Kidney epithelial cell (primary cell): Measurements from ENCODE around the gene UVSSA. TPM values are rescaled to one million over a fixed set of nuclear protein-coding genes. Genes with fewer than 3 reads are reported as not detected.

Experiments
- DNase-seq: peaks from one replicate; pipeline ENCODE4 v3.0.0-alpha.2; 2010; ENCODE audit warnings: low read depth
- H3K27me3 ChIP-seq: 2 replicates; pipeline ENCODE4 v1.6.0; 2011; ENCODE audit warnings: low read length; ENCODE audit not compliant: control insufficient read depth, insufficient read depth
- H3K36me3 ChIP-seq: 2 replicates; pipeline ENCODE4 v1.5.1; 2011; ENCODE audit warnings: low read length; ENCODE audit not compliant: control insufficient read depth, insufficient read depth
- H3K4me3 ChIP-seq: 2 replicates; pipeline ENCODE4 v1.5.1; 2011; ENCODE audit warnings: low read depth, mild to moderate bottlenecking, control low read depth, low read length
- CTCF ChIP-seq: IDR thresholded peaks from 2 replicates; pipeline ENCODE4 v1.5.1; 2011; ENCODE audit warnings: mild to moderate bottlenecking, moderate library complexity, low read length, control low read depth, inconsistent platforms; ENCODE audit not compliant: insufficient read depth, poor library complexity, severe bottlenecking
- total RNA-seq: library from RNA; depleted of rRNA; stranded (reverse); fragments of >200 nt; gene quantifications from 2 replicates; pipeline ENCODE4 v1.2.3, GENCODE V29; 2015

Gene UVSSA
- total RNA-seq, 1 donor from 2014 or later: 13.0 TPM

- TF ChIP-seq CTCF: no peak
- no peak for DNase-seq
- H3K36me3 ChIP-seq: peaks cover 4% of the 10 kb centered on the region
- no peak overlapping the region for H3K4me3 ChIP-seq
- H3K27me3 ChIP-seq: no peaks in the 10 kb centered on the region
These were observed 46.2 kb upstream of the UVSSA start for GRCh38 chr4:1300466-1301455.

GRCh38 chr4:1302159-1302558, 44.8 kb upstream of the UVSSA start:
- TF ChIP-seq CTCF: no peak
- no peaks in the 10 kb centered on the region for H3K27me3 ChIP-seq
- no peak overlapping the region for H3K4me3 ChIP-seq
- peaks cover 4% of the 10 kb centered on the region for H3K36me3 ChIP-seq
- no peak for DNase-seq

DNA sequence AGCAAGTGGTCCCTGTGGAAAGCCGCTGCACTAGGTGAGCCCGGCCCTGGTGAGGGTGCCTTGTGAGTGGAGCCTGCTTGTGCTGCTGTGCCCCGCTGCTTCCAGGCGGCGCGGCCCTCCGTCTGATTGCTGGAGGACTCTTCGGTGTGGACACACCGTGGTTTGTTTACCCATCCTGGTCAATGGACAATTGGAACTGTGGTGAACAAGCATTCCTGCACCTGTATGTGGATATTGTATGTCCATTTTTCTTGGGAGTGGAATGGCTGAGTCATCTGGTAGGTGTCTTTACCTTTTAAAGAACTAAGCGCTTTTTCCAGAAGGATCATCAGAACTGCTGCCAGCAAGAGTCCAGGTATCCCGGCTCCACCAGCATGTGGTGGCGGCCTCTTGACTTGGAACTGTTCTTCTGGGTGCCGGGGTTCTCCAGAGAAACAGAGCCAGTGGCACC, 41.7 kb upstream of the UVSSA start:
- peaks cover 3% of the 10 kb centered on the region for H3K36me3 ChIP-seq
- no peak for TF ChIP-seq CTCF
- no peak overlapping the region for H3K4me3 ChIP-seq
- no peak for DNase-seq
- no peaks in the 10 kb centered on the region for H3K27me3 ChIP-seq

DNA sequence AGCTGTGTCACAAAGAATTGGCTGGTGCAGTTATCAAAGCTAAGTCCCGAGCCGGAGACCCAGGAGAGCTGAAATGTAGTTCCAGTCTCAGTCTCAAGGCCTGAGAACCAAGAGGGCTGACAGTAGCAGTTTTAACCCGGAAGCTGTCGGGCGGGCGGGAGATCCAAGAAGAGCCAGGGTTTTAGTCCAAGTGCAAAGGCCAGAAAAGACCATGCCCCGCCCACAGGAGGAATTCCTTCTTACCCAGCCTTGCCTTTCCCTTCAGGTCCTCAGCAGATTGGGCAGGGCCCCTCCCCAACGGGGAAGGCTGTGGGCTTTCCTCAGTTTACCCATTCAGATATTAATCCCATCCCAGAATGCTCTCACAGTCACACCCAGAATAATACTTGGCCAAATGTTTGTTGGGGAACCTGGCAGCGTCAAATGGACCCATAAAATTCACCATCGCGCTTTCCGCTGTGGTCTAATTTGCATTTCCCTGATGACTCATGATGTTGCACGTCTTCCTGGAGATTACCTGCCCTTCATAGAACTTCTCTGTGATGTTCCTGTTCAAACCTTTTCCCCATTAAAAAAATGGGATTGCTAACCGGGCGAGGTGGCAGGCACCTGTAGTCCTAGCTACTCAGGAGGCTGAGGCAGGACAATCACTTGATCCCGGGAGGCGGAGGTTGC, 41.1 kb upstream of the UVSSA start:
- no peak for TF ChIP-seq CTCF
- Histone ChIP-seq H3K4me3 (no peak overlapping the region), H3K27me3 (no peaks in the 10 kb centered on the region), H3K36me3 (peaks cover 3% of the 10 kb centered on the region)
- no peak for DNase-seq

DNA sequence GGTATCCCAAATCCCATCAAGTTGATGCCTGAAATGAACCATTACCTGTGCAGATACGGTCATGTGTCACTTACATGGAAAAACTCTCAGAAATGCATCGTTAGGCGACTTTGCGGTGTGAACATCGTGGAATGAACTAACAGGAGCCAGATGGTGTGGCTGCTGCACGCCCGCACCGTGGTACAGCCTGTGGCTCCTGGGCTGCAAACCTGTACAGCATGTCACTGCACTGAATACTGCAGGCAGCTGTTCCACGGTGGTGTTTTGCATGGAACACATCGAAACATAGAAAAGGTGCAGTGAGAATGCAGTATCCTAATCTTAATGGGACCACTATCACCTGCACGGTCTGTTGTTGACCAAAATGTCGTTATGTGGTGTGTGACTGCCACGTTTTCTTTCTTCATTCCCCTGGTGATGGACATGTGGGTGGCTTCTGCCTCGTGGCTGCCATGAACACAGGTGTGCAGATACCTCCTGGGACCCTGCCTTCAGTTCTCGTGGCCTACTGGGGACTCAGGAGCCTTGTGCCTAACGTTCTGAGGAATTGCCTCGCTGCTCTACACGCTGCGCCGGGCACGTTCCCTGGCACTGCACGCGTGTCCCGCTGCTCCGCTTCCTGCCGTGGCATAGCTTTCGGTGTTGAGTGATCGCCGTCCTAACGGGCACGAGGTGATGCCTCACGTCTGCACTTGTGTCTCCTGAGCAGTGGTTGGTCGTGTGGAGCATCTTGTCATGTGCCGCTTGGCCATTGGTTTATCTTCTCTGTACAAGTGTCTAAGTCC, 38.9 kb upstream of the UVSSA start:
- TF ChIP-seq CTCF: no peak
- H3K4me3 ChIP-seq: no peak overlapping the region
- H3K27me3 ChIP-seq: no peaks in the 10 kb centered on the region
- no peak for DNase-seq
- H3K36me3 ChIP-seq: peaks cover 5% of the 10 kb centered on the region
